MV-4-11 (cell line): ENCODE results near the gene CEP126.
A peak's percentile ranks its signal among the peaks of the same experiment; 100 is the strongest.

Experiments used
- DNase-seq: peaks from one replicate; lab custom pipeline; 2025; lab: John Stamatoyannopoulos, UW

The CEP126 gene

GRCh38 chr11:101914738-101915426, at the start of gene CEP126:
TSS of gene CEP126 (plus strand) at chr11:101915010. CDS start at chr11:101915285, 275 bp downstream.
- DNase-seq = peak; percentile 62

GRCh38 chr11:101866619-101867491, 48.0 kb upstream of the CEP126 start:
- no peak for DNase-seq

GRCh38 chr11:101867951-101868350, 46.9 kb upstream of the CEP126 start:
- no peak for DNase-seq

GRCh38 chr11:101870510-101870909, 44.3 kb upstream of the CEP126 start:
- no peak for DNase-seq

GRCh38 chr11:101872171-101872882, 42.5 kb upstream of the CEP126 start:
- DNase-seq = no peak

- peak; percentile 3 for DNase-seq
Observed at GRCh38 chr11:101880222-101880621, 34.6 kb upstream of the CEP126 start.

- DNase-seq = no peak
Observed at GRCh38 chr11:101881586-101881985, 33.2 kb upstream of the CEP126 start.

- no peak for DNase-seq
Observed at GRCh38 chr11:101885631-101886030, 29.2 kb upstream of the CEP126 start.

- no peak for DNase-seq
Observed at GRCh38 chr11:101889767-101890166, 25.0 kb upstream of the CEP126 start.

- no peak for DNase-seq
Observed at GRCh38 chr11:101894505-101894904, 20.3 kb upstream of the CEP126 start.

GRCh38 chr11:101907815-101908214, 7.0 kb upstream of the CEP126 start:
- no peak for DNase-seq

- no peak for DNase-seq
Observed at GRCh38 chr11:101909087-101909486, 5.7 kb upstream of the CEP126 start.

GRCh38 chr11:101912823-101913284, 2.0 kb upstream of the CEP126 start:
- no peak for DNase-seq

- no peak for DNase-seq
Observed at GRCh38 chr11:101913656-101914055, 1.2 kb upstream of the CEP126 start.

GRCh38 chr11:101914341-101914737, 471 bp upstream of the CEP126 start:
- DNase-seq = no peak

GRCh38 chr11:101915791-101916291, 1.0 kb downstream of the CEP126 start:
- peak; percentile 77 for DNase-seq

- no peak for DNase-seq
Observed at GRCh38 chr11:101916422-101916821, 1.6 kb downstream of the CEP126 start, which contains the start of gene ANGPTL5. TSS of gene ANGPTL5 (minus strand) at chr11:101916522. CDS start at chr11:101907909, 8,613 bp downstream.

GRCh38 chr11:101917226-101917625, 2.4 kb downstream of the CEP126 start:
- no peak for DNase-seq

GRCh38 chr11:101920992-101921391, 6.2 kb downstream of the CEP126 start:
- DNase-seq = no peak

GRCh38 chr11:101923554-101923953, 8.7 kb downstream of the CEP126 start:
- DNase-seq = no peak

GRCh38 chr11:101929294-101929915, 14.6 kb downstream of the CEP126 start:
- DNase-seq = no peak

- no peak for DNase-seq
Observed at GRCh38 chr11:101931692-101932091, 16.9 kb downstream of the CEP126 start.
